H1 (cell line): ENCODE data around the gene GRAP. TPM values are rescaled to one million over a fixed set of nuclear protein-coding genes. Genes with fewer than 3 reads are reported as not detected.

Experiments used
- CTCF ChIA-PET: fragments of 300-600 bp; sonication (Branson Sonifier 250); formaldehyde crosslinking; loops from one replicate; lab custom pipeline; 2021; ENCODE audit not compliant: partially characterized antibody; lab: Charles Lee
- POLR2A ChIA-PET: fragments of 300-600 bp; sonication (Branson Sonifier 250); formaldehyde crosslinking; loops from one replicate; lab custom pipeline; 2021; ENCODE audit warnings: inconsistent platforms; ENCODE audit not compliant: partially characterized antibody; lab: Charles Lee
- DNase-seq, 2 experiments: peaks; one replicate each; pipeline versions ENCODE4 v3.0.0 to v3.0.0-alpha.2; 2010 to 2022; ENCODE audit warnings: low spot score in 2 of 2, low read depth in 1 of 2, mixed read lengths in 1 of 2
- FAIRE-seq: peaks from 2 replicates; lab custom pipeline; 2011; peaks lifted over from hg19 to GRCh38; lab: Jason Lieb, UNC
- H2AFZ ChIP-seq: 2 replicates; pipeline ENCODE4 v1.8.1; 2012; ENCODE audit warnings: low read length, inconsistent platforms
- H2AK5ac ChIP-seq: 2 replicates; pipeline ENCODE4 v1.6.1; 2013; ENCODE audit warnings: low read depth, low read length
- H2BK120ac ChIP-seq: replicated peaks from 2 replicates; pipeline ENCODE3; 2013; ENCODE audit warnings: low read depth, low read length, inconsistent platforms
- H2BK12ac ChIP-seq: 2 replicates; pipeline ENCODE4 v1.6.1; 2013; ENCODE audit warnings: low read depth, low read length
- H2BK15ac ChIP-seq: 2 replicates; pipeline ENCODE4 v1.6.1; 2013; ENCODE audit warnings: low read length
- H2BK20ac ChIP-seq: 2 replicates; pipeline ENCODE4 v1.6.1; 2013; ENCODE audit warnings: low read length
- H2BK5ac ChIP-seq: 2 replicates; pipeline ENCODE4 v1.6.1; 2013; ENCODE audit warnings: low read depth, low read length
- H3K14ac ChIP-seq: 2 replicates; pipeline ENCODE4 v1.6.1; 2013; ENCODE audit warnings: inconsistent platforms; ENCODE audit not compliant: insufficient read length
- H3K18ac ChIP-seq: 2 replicates; pipeline ENCODE4 v1.6.1; 2013; ENCODE audit warnings: low read length; ENCODE audit errors: extremely low read depth
- H3K23ac ChIP-seq: 2 replicates; pipeline ENCODE4 v1.6.1; 2013; ENCODE audit warnings: inconsistent platforms; ENCODE audit not compliant: insufficient read length
- H3K23me2 ChIP-seq: 2 replicates; pipeline ENCODE4 v1.6.1; 2013; ENCODE audit warnings: low read depth, low read length
- H3K27ac ChIP-seq: 2 replicates; pipeline ENCODE4 v1.6.1; 2011; ENCODE audit warnings: low read depth, low read length, inconsistent platforms
- H3K27me3 ChIP-seq, 4 experiments: replicated peaks in 1 of 4; 1 replicate in 1 of 4; 2 replicates in 3 of 4; pipeline versions ENCODE4 v1.6.1 to v1.8.1; 2011 to 2013; ENCODE audit warnings: low read length in 3 of 4, mild to moderate bottlenecking in 3 of 4, inconsistent platforms in 2 of 4, mixed read lengths in 2 of 4, moderate library complexity in 1 of 4; ENCODE audit not compliant: control insufficient read depth in 3 of 4, insufficient read depth in 3 of 4; ENCODE audit errors: extremely low read depth in 1 of 4
- H3K36me3 ChIP-seq, 4 experiments: 2 replicates each; pipeline versions ENCODE4 v1.6.1 to v1.8.1; 2011 to 2013; ENCODE audit warnings: mild to moderate bottlenecking in 4 of 4, low read length in 3 of 4, moderate library complexity in 2 of 4, control low read depth in 1 of 4, inconsistent platforms in 1 of 4; ENCODE audit not compliant: insufficient read depth in 4 of 4, control insufficient read depth in 2 of 4
- H3K4ac ChIP-seq: replicated peaks from 2 replicates; pipeline ENCODE3; 2013; ENCODE audit warnings: low read length, low read depth, mixed read lengths, inconsistent platforms; ENCODE audit not compliant: insufficient read length
- H3K4me1 ChIP-seq, 4 experiments: replicated peaks in 1 of 4; 1 replicate in 1 of 4; 2 replicates in 3 of 4; pipeline versions ENCODE4 v1.6.1 to v1.8.1; 2011 to 2013; ENCODE audit warnings: low read length in 3 of 4, inconsistent platforms in 2 of 4, mixed read lengths in 1 of 4; ENCODE audit not compliant: insufficient read depth in 4 of 4, control insufficient read depth in 3 of 4
- H3K4me2 ChIP-seq, 2 experiments: 2 replicates each; pipeline versions ENCODE4 v1.6.1 to v1.8.1; 2011 to 2013; ENCODE audit warnings: low read depth in 2 of 2, low read length in 2 of 2, control low read depth in 1 of 2, inconsistent platforms in 1 of 2, mild to moderate bottlenecking in 1 of 2; ENCODE audit not compliant: insufficient read depth in 1 of 2
- H3K4me3 ChIP-seq, 4 experiments: fragments of 200-600, 300-600 bp in 1 of 4; sonication (generic), shearing (Covaris generic), sonication (Bioruptor Twin) in 1 of 4; 2 replicates each; pipeline versions ENCODE4 v1.5.1 to v1.8.1; 2011 to 2016; ENCODE audit warnings: low read length in 4 of 4, low read depth in 3 of 4, control low read depth in 2 of 4, inconsistent platforms in 2 of 4, mild to moderate bottlenecking in 2 of 4, mixed read lengths in 1 of 4, moderate library complexity in 1 of 4; ENCODE audit not compliant: insufficient read depth in 2 of 4; ENCODE audit errors: extremely low read depth in 1 of 4
- H3K56ac ChIP-seq: replicated peaks from 2 replicates; pipeline ENCODE3; 2013; ENCODE audit warnings: low read depth, mild to moderate bottlenecking, mixed read lengths, low read length, inconsistent platforms; ENCODE audit not compliant: insufficient read length
- H3K79me1 ChIP-seq: 2 replicates; pipeline ENCODE4 v1.6.1; 2013; ENCODE audit warnings: low read depth, low read length, control low read depth
- H3K79me2 ChIP-seq, 2 experiments: 2 replicates each; pipeline versions ENCODE4 v1.6.1 to v1.8.1; 2012 to 2013; ENCODE audit warnings: low read length in 2 of 2, mild to moderate bottlenecking in 2 of 2, inconsistent platforms in 1 of 2; ENCODE audit not compliant: insufficient read depth in 2 of 2, control insufficient read depth in 1 of 2
- H3K9ac ChIP-seq, 4 experiments: replicated peaks in 1 of 4; 1 replicate in 1 of 4; 2 replicates in 3 of 4; pipeline versions ENCODE4 v1.6.1 to v1.8.1; 2011 to 2013; ENCODE audit warnings: low read depth in 3 of 4, low read length in 3 of 4, control low read depth in 2 of 4, mild to moderate bottlenecking in 2 of 4, moderate library complexity in 2 of 4, inconsistent platforms in 1 of 4; ENCODE audit errors: extremely low read depth in 1 of 4
- H3K9me3 ChIP-seq, 2 experiments: 2 replicates each; pipeline versions ENCODE4 v1.6.1 to v1.8.1; 2012 to 2013; ENCODE audit warnings: mild to moderate bottlenecking in 2 of 2, moderate library complexity in 2 of 2, control low read depth in 1 of 2, inconsistent platforms in 1 of 2, low read depth in 1 of 2, low read length in 1 of 2, mixed read lengths in 1 of 2; ENCODE audit not compliant: insufficient read depth in 2 of 2
- H4K20me1 ChIP-seq, 2 experiments: replicated peaks in 1 of 2; 2 replicates each; pipeline versions ENCODE3 to v1.8.1; 2011 to 2013; ENCODE audit warnings: inconsistent platforms in 2 of 2, low read length in 2 of 2, mild to moderate bottlenecking in 1 of 2; ENCODE audit not compliant: insufficient read depth in 2 of 2, control insufficient read depth in 1 of 2
- H4K5ac ChIP-seq: 2 replicates; pipeline ENCODE4 v1.6.1; 2013; ENCODE audit warnings: low read length, low read depth, mixed read lengths, inconsistent platforms; ENCODE audit not compliant: insufficient read length
- H4K8ac ChIP-seq: 2 replicates; pipeline ENCODE4 v1.8.0; 2013; ENCODE audit warnings: mild to moderate bottlenecking, moderate library complexity, low read length, inconsistent platforms; ENCODE audit not compliant: insufficient read depth; ENCODE audit errors: extremely low read depth
- H4K91ac ChIP-seq: replicated peaks from 2 replicates; pipeline ENCODE3; 2013; ENCODE audit warnings: low read length, mixed read lengths, inconsistent platforms; ENCODE audit not compliant: insufficient read length
- CHD1 ChIP-seq: IDR thresholded peaks from 2 replicates; pipeline ENCODE4 v1.6.1; 2012; ENCODE audit warnings: low read depth, low read length, improper control_type of control experiment
- CREB1 ChIP-seq: IDR thresholded peaks from 2 replicates; pipeline ENCODE4 v1.6.1; 2012; ENCODE audit warnings: inconsistent platforms
- E2F6 ChIP-seq: IDR thresholded peaks from 2 replicates; pipeline ENCODE4 v1.6.1; 2012; ENCODE audit warnings: inconsistent platforms
- SIX5 ChIP-seq: IDR thresholded peaks from 2 replicates; pipeline ENCODE4 v1.6.1; 2011; ENCODE audit warnings: mild to moderate bottlenecking, low read depth, low read length
- WGBS, 2 experiments: shearing (Covaris generic) in 1 of 2; methylation state at CpG; one replicate each; pipeline versions ENCODE4 v1.1.6 to v1.1.7; 2013 to 2015; ENCODE audit warnings: low lambda C conversion rate in 2 of 2, mixed read lengths in 2 of 2, inconsistent platforms in 1 of 2, low coverage in 1 of 2, missing lambda C conversion rate in 1 of 2; ENCODE audit not compliant: insufficient replicate concordance in 2 of 2, insufficient coverage in 1 of 2, insufficient read length in 1 of 2; ENCODE audit errors: extremely low coverage in 1 of 2, missing lambda C conversion rate in 1 of 2; 5-methylcytosine and 5-hydroxymethylcytosine counted together
- polyA plus RNA-seq, 7 experiments: library from polyadenylated mRNA; depleted of rRNA in 3 of 7; stranded (reverse) in 5 of 7; unstranded in 2 of 7; fragments of >200 nt in 5 of 7; fragments of 200-250 nt in 2 of 7; gene quantifications; 1 replicate in 5 of 7; 2 replicates in 1 of 7; 4 replicates in 1 of 7; pipeline versions ENCODE4 v1.2.1 to v1.2.3, GENCODE V29; 2011 to 2013; ENCODE audit warnings: missing spikeins in 2 of 7, mixed read lengths in 2 of 7
- total RNA-seq: library from RNA; stranded (reverse); fragmentation: NEBNext Ultra II Directional; extraction: Animal tissue kit (Norgen Biotek cat#: 25700); gene quantifications from 2 replicates; pipeline ENCODE4 v1.2.1, GENCODE V29; 2021

GRAP gene
- total and polyA plus RNA-seq, 2 of the 8 experiments (the other 6 are each of a cell fraction or from before 2014, with no cell fraction given): 0.18 to 0.24 TPM

GRCh38 chr17:18984273-18985114 lies 62.3 kb downstream of the GRAP start:
- Histone ChIP-seq H3K9ac (no peak overlapping the region), H3K36me3 (peaks cover 0 to 18% (median 10%) of the 10 kb centered on the region in 4 experiments; a peak in 6 of 8 replicates), H4K91ac (no peak overlapping the region), H3K23ac (no peak overlapping the region), H4K8ac (no peak overlapping the region), H3K14ac (no peak overlapping the region), H2AK5ac (no peak overlapping the region), H3K27ac (no peak overlapping the region), H2BK20ac (no peak overlapping the region), H2BK5ac (no peak overlapping the region), H3K4ac (no peak overlapping the region), H2BK120ac (no peak overlapping the region), H3K4me1 (peaks cover 0 to 4% (median 0%) of the 10 kb centered on the region in 4 experiments; a peak in 2 of 7 replicates), H4K5ac (no peak overlapping the region), H3K79me1 (peaks cover 5% of the 10 kb centered on the region), H3K4me2 (no peak overlapping the region), H3K18ac (no peak overlapping the region), H3K9me3 (no peaks in the 10 kb centered on the region), H2AFZ (no peak overlapping the region), H2BK12ac (no peak overlapping the region), H3K27me3 (no peaks in the 10 kb centered on the region), H3K4me3 (no peak overlapping the region), H2BK15ac (no peak overlapping the region), H3K56ac (no peak overlapping the region), H4K20me1 (peaks cover 8 to 24% of the 10 kb centered on the region in 2 experiments), H3K23me2 (no peaks in the 10 kb centered on the region), H3K79me2 (no peaks in the 10 kb centered on the region)
- no peak for DNase-seq
- 92% methylated on average over 19 of the region's 21 CpGs; no CpG with 5 or more reads in 1 of the 2 experiments for WGBS, 2 experiments
- FAIRE-seq: no peak
- ChIA-PET CTCF (interaction anchor here (1.6 to 2.0 kb wide), 2 partner anchors 23 to 26 kb away, joined by 5 to 17 read pairs; no protein-coding TSS in a partner anchor), POLR2A (interaction anchor here (0.7 kb wide), 1 partner anchor 19 kb away, joined by 3 read pairs; no protein-coding TSS in a partner anchor)
- TF ChIP-seq SIX5: no peak
- no peak for TF ChIP-seq CREB1
- no peak for TF ChIP-seq CHD1
- TF ChIP-seq E2F6: no peak
